HEK293 (cell line): Measurements from ENCODE around the gene RIBC2.

Source experiments
- CTCF ChIP-seq: fragments of 450-650 bp; formaldehyde crosslinking; IDR thresholded peaks from 2 replicates; pipeline ENCODE4 v1.5.1; 2016; ENCODE audit warnings: missing biosample characterization, missing genetic modification characterization
- PBX3 ChIP-seq: sonication (generic); formaldehyde crosslinking; IDR thresholded peaks from 2 replicates; pipeline ENCODE4 v1.8.1; 2022; ENCODE audit warnings: mild to moderate bottlenecking, moderate library complexity, missing genetic modification reagents
- PRDM6 ChIP-seq: fragments of 450-650 bp; formaldehyde crosslinking; IDR thresholded peaks from 2 replicates; pipeline ENCODE4 v1.5.1; 2017; ENCODE audit warnings: missing biosample characterization, missing genetic modification characterization
- ZNF24 ChIP-seq: fragments of 450-650 bp; formaldehyde crosslinking; IDR thresholded peaks from 2 replicates; pipeline ENCODE4 v1.5.1; 2016; ENCODE audit warnings: missing biosample characterization, missing genetic modification characterization
- ZNF350 ChIP-seq: fragments of 450-650 bp; formaldehyde crosslinking; IDR thresholded peaks from 2 replicates; pipeline ENCODE4 v1.5.0; 2017; ENCODE audit warnings: missing biosample characterization, mild to moderate bottlenecking, missing genetic modification characterization
- ZNF501 ChIP-seq: fragments of 450-650 bp; formaldehyde crosslinking; IDR thresholded peaks from 2 replicates; pipeline ENCODE4 v1.5.1; 2016; ENCODE audit warnings: missing biosample characterization, missing genetic modification characterization
- ZNF548 ChIP-seq: fragments of 450-650 bp; formaldehyde crosslinking; IDR thresholded peaks from 2 replicates; pipeline ENCODE4 v1.5.1; 2016; ENCODE audit warnings: missing biosample characterization, missing genetic modification characterization
- TF ChIP-seq, protein P1 (sequence below): fragments of 450-650 bp; formaldehyde crosslinking; IDR thresholded peaks from 2 replicates; pipeline ENCODE4 v1.5.1; 2016; ENCODE audit warnings: missing biosample characterization, missing genetic modification characterization, low read depth

- TF ChIP-seq, protein P1, sequence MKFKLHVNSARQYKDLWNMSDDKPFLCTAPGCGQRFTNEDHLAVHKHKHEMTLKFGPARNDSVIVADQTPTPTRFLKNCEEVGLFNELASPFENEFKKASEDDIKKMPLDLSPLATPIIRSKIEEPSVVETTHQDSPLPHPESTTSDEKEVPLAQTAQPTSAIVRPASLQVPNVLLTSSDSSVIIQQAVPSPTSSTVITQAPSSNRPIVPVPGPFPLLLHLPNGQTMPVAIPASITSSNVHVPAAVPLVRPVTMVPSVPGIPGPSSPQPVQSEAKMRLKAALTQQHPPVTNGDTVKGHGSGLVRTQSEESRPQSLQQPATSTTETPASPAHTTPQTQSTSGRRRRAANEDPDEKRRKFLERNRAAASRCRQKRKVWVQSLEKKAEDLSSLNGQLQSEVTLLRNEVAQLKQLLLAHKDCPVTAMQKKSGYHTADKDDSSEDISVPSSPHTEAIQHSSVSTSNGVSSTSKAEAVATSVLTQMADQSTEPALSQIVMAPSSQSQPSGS (tag by site-specific recombination) = no peak
- no peak for TF ChIP-seq ZNF24
- TF ChIP-seq CTCF (tag by site-specific recombination) = no peak
- no peak for TF ChIP-seq ZNF350 (tag by site-specific recombination)
- TF ChIP-seq ZNF501 (tag by site-specific recombination) = no peak
- no peak for TF ChIP-seq ZNF548 (tag by site-specific recombination)
- TF ChIP-seq PRDM6 (tag by site-specific recombination) = no peak
- TF ChIP-seq PBX3 (CRISPR knock-in tag) = no peak
These were observed 32.1 kb upstream of the RIBC2 start for GRCh38 chr22:45381348-45381747.
